Astrocyte of the cerebellum (primary cell): Measurements from ENCODE around the gene CYP3A5.

Experiments
- DNase-seq: peaks from one replicate; pipeline ENCODE4 v3.0.0-alpha.2; 2011; ENCODE audit warnings: low read depth
- H3K4me3 ChIP-seq: 2 replicates; pipeline ENCODE4 v1.5.1; 2011; ENCODE audit warnings: mild to moderate bottlenecking, low read depth, low read length, moderate library complexity
- in situ Hi-C: cut with HindIII; loops from 2 replicates; pipeline ENCODE4 v1.10.0; 2017; ENCODE audit warnings: low sequenced_read_pairs
- TF ChIP-seq, protein P1 (sequence below): IDR thresholded peaks from 2 replicates; pipeline ENCODE4 v1.5.1; 2012; ENCODE audit warnings: low read length, low read depth, moderate library complexity, mild to moderate bottlenecking; ENCODE audit errors: missing control alignments

CYP3A5 gene

DNA sequence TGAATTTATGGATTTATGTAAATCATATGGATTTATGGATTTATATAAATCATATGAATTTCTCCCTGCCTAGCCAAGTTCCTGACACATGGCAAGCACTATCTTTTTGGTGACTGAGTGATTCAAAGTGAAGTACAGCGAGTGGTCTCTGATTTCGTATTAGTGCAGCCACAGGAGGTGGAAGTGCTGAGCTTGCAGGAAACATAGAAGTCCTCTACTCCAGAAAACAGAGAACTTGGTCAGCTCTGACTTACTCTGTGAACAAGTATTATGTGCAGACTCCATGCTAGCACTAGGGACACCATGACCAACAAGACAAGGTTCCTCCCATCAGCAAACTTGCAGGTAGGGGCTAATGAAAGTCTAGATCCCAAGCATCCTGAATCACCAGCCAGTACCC is 28.5 kb downstream of the CYP3A5 start:
- DNase-seq: no peak
- in situ Hi-C loops: no loop called here
- no peak overlapping the region for H3K4me3 ChIP-seq
- TF ChIP-seq, protein P1, sequence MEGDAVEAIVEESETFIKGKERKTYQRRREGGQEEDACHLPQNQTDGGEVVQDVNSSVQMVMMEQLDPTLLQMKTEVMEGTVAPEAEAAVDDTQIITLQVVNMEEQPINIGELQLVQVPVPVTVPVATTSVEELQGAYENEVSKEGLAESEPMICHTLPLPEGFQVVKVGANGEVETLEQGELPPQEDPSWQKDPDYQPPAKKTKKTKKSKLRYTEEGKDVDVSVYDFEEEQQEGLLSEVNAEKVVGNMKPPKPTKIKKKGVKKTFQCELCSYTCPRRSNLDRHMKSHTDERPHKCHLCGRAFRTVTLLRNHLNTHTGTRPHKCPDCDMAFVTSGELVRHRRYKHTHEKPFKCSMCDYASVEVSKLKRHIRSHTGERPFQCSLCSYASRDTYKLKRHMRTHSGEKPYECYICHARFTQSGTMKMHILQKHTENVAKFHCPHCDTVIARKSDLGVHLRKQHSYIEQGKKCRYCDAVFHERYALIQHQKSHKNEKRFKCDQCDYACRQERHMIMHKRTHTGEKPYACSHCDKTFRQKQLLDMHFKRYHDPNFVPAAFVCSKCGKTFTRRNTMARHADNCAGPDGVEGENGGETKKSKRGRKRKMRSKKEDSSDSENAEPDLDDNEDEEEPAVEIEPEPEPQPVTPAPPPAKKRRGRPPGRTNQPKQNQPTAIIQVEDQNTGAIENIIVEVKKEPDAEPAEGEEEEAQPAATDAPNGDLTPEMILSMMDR: no peak

DNA sequence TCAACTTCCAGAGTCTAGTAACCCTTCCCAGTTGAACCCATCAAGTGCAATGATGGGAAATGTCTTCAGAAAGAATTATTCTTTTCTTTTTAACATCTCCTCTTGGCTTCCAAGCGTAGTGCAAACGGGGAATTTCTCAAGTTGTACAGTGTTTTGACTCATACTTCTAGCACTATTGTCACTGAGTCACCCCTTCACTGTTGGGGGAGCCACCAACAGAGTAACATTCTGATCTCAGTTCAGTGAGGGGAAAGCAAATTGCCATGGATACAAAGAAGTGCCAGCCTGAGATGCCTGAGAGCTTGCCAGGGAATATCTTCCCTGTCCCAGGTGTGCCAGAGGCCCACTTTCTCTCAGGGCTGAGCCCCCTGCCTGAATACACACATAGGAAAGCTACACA is 31.0 kb downstream of the CYP3A5 start:
- in situ Hi-C loops: no loop called here
- no peak for DNase-seq

DNA sequence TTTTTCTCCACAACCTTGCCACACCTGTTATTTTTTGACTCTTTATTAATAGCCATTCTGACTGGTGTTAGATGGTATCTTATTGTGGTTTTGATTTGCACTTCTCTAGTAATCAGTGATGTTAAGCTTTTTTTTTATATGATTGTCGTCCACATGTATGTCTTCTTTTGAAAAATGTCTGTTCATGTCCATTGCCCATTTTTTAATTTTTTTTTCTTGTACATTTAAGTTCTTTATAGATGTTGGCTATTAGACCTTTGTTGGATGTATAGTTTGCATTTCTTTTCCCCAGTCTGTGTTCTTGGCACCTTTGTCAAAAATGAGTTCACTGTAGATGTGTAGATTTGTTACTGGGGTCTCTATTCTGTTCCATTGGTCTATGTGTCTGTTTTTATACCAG is 34.2 kb downstream of the CYP3A5 start:
- in situ Hi-C loops: no loop called here
- H3K4me3 ChIP-seq: no peak overlapping the region
- TF ChIP-seq, protein P1: no peak
- DNase-seq: no peak

More for the DNA sequence above, 31.0 kb downstream of the CYP3A5 start:
- no peak overlapping the region for H3K4me3 ChIP-seq
- TF ChIP-seq, protein P1: no peak

DNA sequence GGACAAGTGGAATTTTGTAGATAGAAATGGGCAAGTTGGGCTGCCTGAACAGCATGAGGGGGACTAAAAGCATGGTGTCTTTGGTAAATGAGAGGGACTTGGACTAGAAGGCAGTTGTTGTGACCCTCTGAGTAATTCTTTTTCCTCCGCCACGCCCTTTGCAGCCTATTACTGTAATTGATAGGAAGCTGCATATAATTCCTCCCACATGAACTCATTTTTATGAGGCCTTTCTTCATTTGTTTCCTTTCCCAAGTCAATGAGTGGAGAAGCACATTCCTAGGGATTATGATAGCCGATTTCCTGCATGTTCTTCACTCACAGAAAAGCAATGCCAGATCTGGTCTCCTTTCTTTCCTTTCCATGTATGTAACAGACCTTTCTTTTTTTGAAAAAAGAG is 35.4 kb downstream of the CYP3A5 start:
- DNase-seq: no peak
- TF ChIP-seq, protein P1: no peak
- no peak overlapping the region for H3K4me3 ChIP-seq
- in situ Hi-C loops: no loop called here

DNA sequence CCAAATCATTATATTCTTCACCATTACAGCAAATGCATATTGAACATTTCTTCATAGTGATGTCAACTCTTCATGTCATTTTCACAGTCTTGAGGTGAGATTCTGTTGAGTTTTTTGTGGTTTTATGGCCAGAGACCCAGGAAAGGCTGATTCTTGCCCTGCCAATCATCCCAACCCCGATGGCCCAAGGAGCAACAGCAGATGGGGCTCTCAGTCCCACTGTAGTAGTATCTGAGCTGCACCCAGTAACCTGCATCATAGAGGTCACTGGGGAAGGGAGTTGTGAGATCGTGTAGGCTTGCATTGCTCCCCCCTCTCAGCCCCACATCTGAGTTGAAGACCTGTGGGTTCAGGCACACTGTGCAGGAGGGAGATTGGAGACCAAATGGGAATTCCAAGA is 36.3 kb downstream of the CYP3A5 start:
- TF ChIP-seq, protein P1: no peak
- in situ Hi-C loops: no loop called here
- no peak overlapping the region for H3K4me3 ChIP-seq
- DNase-seq: no peak

DNA sequence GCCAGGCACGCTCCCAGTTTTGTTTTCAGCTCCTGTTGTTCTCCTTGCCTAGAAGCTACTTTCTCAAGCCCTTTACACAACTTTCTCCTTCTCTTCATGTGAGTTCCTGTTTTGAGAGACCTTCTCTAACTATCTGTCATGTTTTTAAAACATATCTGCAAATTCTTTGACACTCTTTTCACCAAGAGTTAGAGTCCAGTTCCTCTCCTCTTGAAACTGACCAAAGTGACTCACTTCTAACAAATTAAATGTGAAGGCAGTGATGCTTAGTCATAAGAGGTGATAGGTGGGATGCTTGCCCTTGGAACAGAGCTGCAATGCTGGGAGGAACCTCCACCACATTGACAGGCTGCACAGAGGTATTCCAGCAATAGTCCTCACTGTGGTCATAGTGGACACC is 37.8 kb downstream of the CYP3A5 start:
- in situ Hi-C loops: no loop called here

More for the DNA sequence above, 37.8 kb downstream of the CYP3A5 start:
- no peak for DNase-seq
- TF ChIP-seq, protein P1: no peak
- H3K4me3 ChIP-seq: no peak overlapping the region
